Measurements from ENCODE around the gene SMTNL1. TPM values are rescaled to one million over a fixed set of nuclear protein-coding genes. Genes with fewer than 3 reads are reported as not detected.

The SMTNL1 gene
- polyA plus RNA-seq, 1 donor, result 0.58 TPM

- H3K4me1 ChIP-seq (ENCODE audit: control insufficient read depth, insufficient read depth, low read length), result no peaks in the 10 kb centered on the region
- no peaks in the 10 kb centered on the region for H3K9me3 ChIP-seq (ENCODE audit: control insufficient read depth, low read depth, low read length)
- WGBS (ENCODE audit: insufficient coverage, low lambda C conversion rate), result 83% methylated on average over 1 of the region's 7 CpGs
- no peaks in the 10 kb centered on the region for H3K27me3 ChIP-seq (ENCODE audit: control insufficient read depth, insufficient read depth, low read length)
- DNase-seq, result no peak
- no peak overlapping the region for H3K4me3 ChIP-seq (ENCODE audit: low read length)
- no peak overlapping the region for H3K27ac ChIP-seq (ENCODE audit: low read length)
- no peaks in the 10 kb centered on the region for H3K36me3 ChIP-seq (ENCODE audit: control insufficient read depth, insufficient read depth, low read length)
Measured at GRCh38 chr11:57508341-57509170, 28.8 kb upstream of the SMTNL1 start.

- no peaks in the 10 kb centered on the region for H3K36me3 ChIP-seq (ENCODE audit: control insufficient read depth, insufficient read depth, low read length)
- peaks cover 9% of the 10 kb centered on the region for H3K4me1 ChIP-seq (ENCODE audit: control insufficient read depth, insufficient read depth, low read length)
- H3K27me3 ChIP-seq (ENCODE audit: control insufficient read depth, insufficient read depth, low read length), result no peaks in the 10 kb centered on the region
- WGBS (ENCODE audit: insufficient coverage, low lambda C conversion rate), result no CpG with 5 or more reads among the region's 6 CpGs
- H3K4me3 ChIP-seq (ENCODE audit: low read length), result no peak overlapping the region
- no peaks in the 10 kb centered on the region for H3K9me3 ChIP-seq (ENCODE audit: control insufficient read depth, low read depth, low read length)
- no peak for DNase-seq
- no peak overlapping the region for H3K27ac ChIP-seq (ENCODE audit: low read length)
Measured at GRCh38 chr11:57511741-57512430, 25.5 kb upstream of the SMTNL1 start.

- no peaks in the 10 kb centered on the region for H3K36me3 ChIP-seq (ENCODE audit: control insufficient read depth, insufficient read depth, low read length)
- no peaks in the 10 kb centered on the region for H3K9me3 ChIP-seq (ENCODE audit: control insufficient read depth, low read depth, low read length)
- no peak for DNase-seq
- H3K27ac ChIP-seq (ENCODE audit: low read length), result no peak overlapping the region
- H3K4me1 ChIP-seq (ENCODE audit: control insufficient read depth, insufficient read depth, low read length), result peaks cover 9% of the 10 kb centered on the region
- WGBS (ENCODE audit: insufficient coverage, low lambda C conversion rate), result no CpG with 5 or more reads among the region's 12 CpGs
- no peak overlapping the region for H3K4me3 ChIP-seq (ENCODE audit: low read length)
- H3K27me3 ChIP-seq (ENCODE audit: control insufficient read depth, insufficient read depth, low read length), result no peaks in the 10 kb centered on the region
Measured at GRCh38 chr11:57512646-57513451, 24.5 kb upstream of the SMTNL1 start.

GRCh38 chr11:57513452-57513795 is 24.0 kb upstream of the SMTNL1 start:
- no peaks in the 10 kb centered on the region for H3K36me3 ChIP-seq (ENCODE audit: control insufficient read depth, insufficient read depth, low read length)
- no peaks in the 10 kb centered on the region for H3K9me3 ChIP-seq (ENCODE audit: control insufficient read depth, low read depth, low read length)
- no peaks in the 10 kb centered on the region for H3K27me3 ChIP-seq (ENCODE audit: control insufficient read depth, insufficient read depth, low read length)
- H3K4me3 ChIP-seq (ENCODE audit: low read length), result no peak overlapping the region
- no peak for DNase-seq
- WGBS (ENCODE audit: insufficient coverage, low lambda C conversion rate), result no CpG with 5 or more reads among the region's 1 CpG
- peaks cover 9% of the 10 kb centered on the region for H3K4me1 ChIP-seq (ENCODE audit: control insufficient read depth, insufficient read depth, low read length)
- H3K27ac ChIP-seq (ENCODE audit: low read length), result no peak overlapping the region

GRCh38 chr11:57513911-57514537 is 23.4 kb upstream of the SMTNL1 start:
- Histone ChIP-seq H3K36me3 (ENCODE audit: control insufficient read depth, insufficient read depth, low read length) (no peaks in the 10 kb centered on the region), H3K9me3 (ENCODE audit: control insufficient read depth, low read depth, low read length) (no peaks in the 10 kb centered on the region), H3K27ac (ENCODE audit: low read length) (no peak overlapping the region), H3K4me3 (ENCODE audit: low read length) (peak overlapping the region; percentile 66), H3K4me1 (ENCODE audit: control insufficient read depth, insufficient read depth, low read length) (peaks cover 9% of the 10 kb centered on the region), H3K27me3 (ENCODE audit: control insufficient read depth, insufficient read depth, low read length) (no peaks in the 10 kb centered on the region)
- WGBS (ENCODE audit: insufficient coverage, low lambda C conversion rate), result no CpG with 5 or more reads among the region's 35 CpGs
- peak in 1 of 2 donors; percentile 68 for DNase-seq

- no peaks in the 10 kb centered on the region for H3K36me3 ChIP-seq (ENCODE audit: control insufficient read depth, insufficient read depth, low read length)
- peak in 1 of 2 donors; percentile 68 for DNase-seq
- no peaks in the 10 kb centered on the region for H3K9me3 ChIP-seq (ENCODE audit: control insufficient read depth, low read depth, low read length)
- no peaks in the 10 kb centered on the region for H3K27me3 ChIP-seq (ENCODE audit: control insufficient read depth, insufficient read depth, low read length)
- H3K4me3 ChIP-seq (ENCODE audit: low read length), result peak overlapping the region; percentile 66
- no CpG with 5 or more reads among the region's 57 CpGs for WGBS (ENCODE audit: insufficient coverage, low lambda C conversion rate)
- H3K27ac ChIP-seq (ENCODE audit: low read length), result no peak overlapping the region
- peaks cover 9% of the 10 kb centered on the region for H3K4me1 ChIP-seq (ENCODE audit: control insufficient read depth, insufficient read depth, low read length)
Measured at GRCh38 chr11:57514538-57515331, 22.7 kb upstream of the SMTNL1 start.

- no peaks in the 10 kb centered on the region for H3K9me3 ChIP-seq (ENCODE audit: control insufficient read depth, low read depth, low read length)
- H3K27ac ChIP-seq (ENCODE audit: low read length), result no peak within 1 kb of the TSS
- peak in 1 of 2 donors; percentile 59 for DNase-seq
- H3K4me1 ChIP-seq (ENCODE audit: control insufficient read depth, insufficient read depth, low read length), result peaks cover 9% of the 10 kb centered on the region
- peak within 1 kb of the TSS; percentile 66 for H3K4me3 ChIP-seq (ENCODE audit: low read length)
- H3K27me3 ChIP-seq (ENCODE audit: control insufficient read depth, insufficient read depth, low read length), result no peaks in the 10 kb centered on the region
- no CpG with 5 or more reads among the region's 66 CpGs for WGBS (ENCODE audit: insufficient coverage, low lambda C conversion rate)
- H3K36me3 ChIP-seq (ENCODE audit: control insufficient read depth, insufficient read depth, low read length), result no peaks in the 10 kb centered on the region
Measured at GRCh38 chr11:57515332-57516060, 21.9 kb upstream of the SMTNL1 start, which contains the start of gene SLC43A1. Gene SLC43A1, minus strand, starts transcription at chr11:57515702. Its CDS starts 1,591 bp downstream, at chr11:57514111.

GRCh38 chr11:57516061-57516443 is 21.3 kb upstream of the SMTNL1 start:
- Histone ChIP-seq H3K36me3 (ENCODE audit: control insufficient read depth, insufficient read depth, low read length) (no peaks in the 10 kb centered on the region), H3K4me1 (ENCODE audit: control insufficient read depth, insufficient read depth, low read length) (peaks cover 9% of the 10 kb centered on the region), H3K4me3 (ENCODE audit: low read length) (peak overlapping the region; percentile 66), H3K27ac (ENCODE audit: low read length) (no peak overlapping the region), H3K27me3 (ENCODE audit: control insufficient read depth, insufficient read depth, low read length) (no peaks in the 10 kb centered on the region), H3K9me3 (ENCODE audit: control insufficient read depth, low read depth, low read length) (no peaks in the 10 kb centered on the region)
- no CpG with 5 or more reads among the region's 5 CpGs for WGBS (ENCODE audit: insufficient coverage, low lambda C conversion rate)
- no peak for DNase-seq

- Histone ChIP-seq H3K4me3 (ENCODE audit: low read length) (no peak overlapping the region), H3K4me1 (ENCODE audit: control insufficient read depth, insufficient read depth, low read length) (no peaks in the 10 kb centered on the region), H3K36me3 (ENCODE audit: control insufficient read depth, insufficient read depth, low read length) (no peaks in the 10 kb centered on the region), H3K27ac (ENCODE audit: low read length) (no peak overlapping the region), H3K9me3 (ENCODE audit: control insufficient read depth, low read depth, low read length) (no peaks in the 10 kb centered on the region), H3K27me3 (ENCODE audit: control insufficient read depth, insufficient read depth, low read length) (no peaks in the 10 kb centered on the region)
- DNase-seq, result no peak
- WGBS (ENCODE audit: insufficient coverage, low lambda C conversion rate), result 93% methylated on average over 2 of the region's 2 CpGs
Measured at GRCh38 chr11:57521116-57521515, 16.3 kb upstream of the SMTNL1 start.

All from large intestine (tissue), 3 donors.